Measurements from ENCODE around the gene KIAA0825. TPM values are rescaled to one million over a fixed set of nuclear protein-coding genes. Genes with fewer than 3 reads are reported as not detected.

The KIAA0825 gene
- total and polyA plus RNA-seq, 2 experiments from 2014 or later = 1.7 to 1.8 TPM

DNA sequence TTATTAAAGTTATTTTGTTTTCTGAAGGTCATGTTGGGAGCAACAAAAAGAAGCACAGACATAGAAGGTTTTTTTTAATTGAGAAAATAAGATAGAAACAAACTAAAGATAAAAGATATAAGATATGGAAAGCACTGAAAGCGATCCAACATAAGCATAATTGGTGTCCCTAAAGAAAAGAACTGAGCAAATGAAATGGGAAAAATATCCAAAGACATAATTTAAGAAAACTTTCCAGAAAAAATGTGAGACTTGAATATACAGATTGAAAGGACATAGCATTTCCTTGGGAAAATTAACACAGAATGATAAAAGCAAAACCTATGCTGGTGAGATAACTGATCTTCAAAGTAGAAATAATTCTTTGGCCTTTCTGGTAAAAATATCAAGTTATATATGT lies 289.3 kb downstream of the KIAA0825 start:
- Histone ChIP-seq H3F3A (replicated peaks; ENCODE audit: low read depth) (0 out of 2 replicates have a peak, but pooled peaks cover 6% of the 10 kb centered on the region), H3K27me3 (ENCODE audit: insufficient read depth) (no peaks in the 10 kb centered on the region), H3K4me1 (ENCODE audit: insufficient read depth) (no peaks in the 10 kb centered on the region; the same call in 1 of the 2 replicates), H3K4me3 (no peak overlapping the region), H2AFZ (no peak overlapping the region), H3K27ac (ENCODE audit: low read depth) (no peak overlapping the region), H4K20me1 (replicated peaks; ENCODE audit: insufficient read depth) (peaks cover 9% of the 10 kb centered on the region; the same call in 1 of the 2 replicates), H3K4me2 (no peak overlapping the region), H3K36me3 (ENCODE audit: insufficient read depth) (peaks cover 22% of the 10 kb centered on the region), H3K79me2 (replicated peaks; ENCODE audit: insufficient read depth) (peaks cover 100% of the 10 kb centered on the region), H3K9me2 (ENCODE audit: insufficient read depth) (no peaks in the 10 kb centered on the region)
- peaks cover 51% of the 10 kb centered on the region for H3K36me3 Mint-ChIP-seq (ENCODE audit: low read depth)
- no peak overlapping the region for H3K4me3 Mint-ChIP-seq
- H3K9me3 Mint-ChIP-seq = peaks cover 46% of the 10 kb centered on the region
- peaks cover 8% of the 10 kb centered on the region; the same call in 2 of the 3 replicates for H3K4me1 Mint-ChIP-seq
- H3K27ac Mint-ChIP-seq = no peak overlapping the region
- H3K27me3 Mint-ChIP-seq (ENCODE audit: insufficient read depth, low read depth, poor library complexity) = peaks cover 6% of the 10 kb centered on the region
- DNase-seq (ENCODE audit: low spot score) (peak; percentile 55), ATAC-seq (no peak)
- TF ChIP-seq ZNF114 (CRISPR knock-in tag; IDR thresholded peaks at IDR 0.05) (no peak), JUNB (IDR thresholded peaks at IDR 0.05; ENCODE audit: unreplicated experiment) (no peak)

DNA sequence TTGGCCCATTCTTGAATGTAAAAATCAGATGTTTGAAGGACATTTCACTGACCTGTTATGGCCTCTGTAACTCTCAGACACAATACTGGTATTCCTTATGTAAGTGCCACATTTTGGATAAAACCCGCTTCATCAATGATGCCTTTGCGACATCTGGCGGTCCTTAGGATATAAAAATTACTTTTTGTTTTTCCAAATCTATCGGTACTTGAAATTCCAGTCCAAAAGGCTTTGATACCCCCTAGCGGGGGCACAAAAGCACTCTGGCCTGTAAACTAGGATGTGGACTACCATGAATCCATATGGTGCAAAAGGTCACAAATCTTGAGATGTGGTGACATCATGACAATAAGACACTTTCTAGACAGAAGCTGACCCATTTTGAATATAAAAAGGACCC lies 291.8 kb downstream of the KIAA0825 start:
- Histone ChIP-seq H3K4me1 (ENCODE audit: insufficient read depth) (no peaks in the 10 kb centered on the region; the same call in 1 of the 2 replicates), H3K27ac (ENCODE audit: low read depth) (no peak overlapping the region), H2AFZ (no peak overlapping the region), H3K4me3 (no peak overlapping the region), H4K20me1 (replicated peaks; ENCODE audit: insufficient read depth) (peaks cover 9% of the 10 kb centered on the region; the same call in 1 of the 2 replicates), H3K36me3 (ENCODE audit: insufficient read depth) (peaks cover 17% of the 10 kb centered on the region), H3K9me2 (ENCODE audit: insufficient read depth) (no peaks in the 10 kb centered on the region), H3K27me3 (ENCODE audit: insufficient read depth) (no peaks in the 10 kb centered on the region), H3F3A (replicated peaks; ENCODE audit: low read depth) (no peaks in the 10 kb centered on the region), H3K4me2 (no peak overlapping the region), H3K79me2 (replicated peaks; ENCODE audit: insufficient read depth) (peaks cover 98% of the 10 kb centered on the region)
- DNase-seq (ENCODE audit: low spot score) (no peak), ATAC-seq (no peak; the same call in 2 of the 3 replicates)
- H3K4me3 Mint-ChIP-seq = no peak overlapping the region
- peaks cover 6% of the 10 kb centered on the region for H3K27me3 Mint-ChIP-seq (ENCODE audit: insufficient read depth, low read depth, poor library complexity)
- no peak overlapping the region for H3K27ac Mint-ChIP-seq
- TF ChIP-seq CREB1 (CRISPR knock-in tag; IDR thresholded peaks at IDR 0.05; ENCODE audit: low read depth) (no peak), EZH2phosphoT487 (IDR thresholded peaks at IDR 0.05; ENCODE audit: unreplicated experiment) (no peak)
- TF ChIP-seq, protein P1, sequence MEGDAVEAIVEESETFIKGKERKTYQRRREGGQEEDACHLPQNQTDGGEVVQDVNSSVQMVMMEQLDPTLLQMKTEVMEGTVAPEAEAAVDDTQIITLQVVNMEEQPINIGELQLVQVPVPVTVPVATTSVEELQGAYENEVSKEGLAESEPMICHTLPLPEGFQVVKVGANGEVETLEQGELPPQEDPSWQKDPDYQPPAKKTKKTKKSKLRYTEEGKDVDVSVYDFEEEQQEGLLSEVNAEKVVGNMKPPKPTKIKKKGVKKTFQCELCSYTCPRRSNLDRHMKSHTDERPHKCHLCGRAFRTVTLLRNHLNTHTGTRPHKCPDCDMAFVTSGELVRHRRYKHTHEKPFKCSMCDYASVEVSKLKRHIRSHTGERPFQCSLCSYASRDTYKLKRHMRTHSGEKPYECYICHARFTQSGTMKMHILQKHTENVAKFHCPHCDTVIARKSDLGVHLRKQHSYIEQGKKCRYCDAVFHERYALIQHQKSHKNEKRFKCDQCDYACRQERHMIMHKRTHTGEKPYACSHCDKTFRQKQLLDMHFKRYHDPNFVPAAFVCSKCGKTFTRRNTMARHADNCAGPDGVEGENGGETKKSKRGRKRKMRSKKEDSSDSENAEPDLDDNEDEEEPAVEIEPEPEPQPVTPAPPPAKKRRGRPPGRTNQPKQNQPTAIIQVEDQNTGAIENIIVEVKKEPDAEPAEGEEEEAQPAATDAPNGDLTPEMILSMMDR (conservative IDR thresholded peaks at IDR 0.05; ENCODE audit: low read depth in 2 of 2) = peak; percentile 20 to 40
- TF ChIP-seq, protein P2, sequence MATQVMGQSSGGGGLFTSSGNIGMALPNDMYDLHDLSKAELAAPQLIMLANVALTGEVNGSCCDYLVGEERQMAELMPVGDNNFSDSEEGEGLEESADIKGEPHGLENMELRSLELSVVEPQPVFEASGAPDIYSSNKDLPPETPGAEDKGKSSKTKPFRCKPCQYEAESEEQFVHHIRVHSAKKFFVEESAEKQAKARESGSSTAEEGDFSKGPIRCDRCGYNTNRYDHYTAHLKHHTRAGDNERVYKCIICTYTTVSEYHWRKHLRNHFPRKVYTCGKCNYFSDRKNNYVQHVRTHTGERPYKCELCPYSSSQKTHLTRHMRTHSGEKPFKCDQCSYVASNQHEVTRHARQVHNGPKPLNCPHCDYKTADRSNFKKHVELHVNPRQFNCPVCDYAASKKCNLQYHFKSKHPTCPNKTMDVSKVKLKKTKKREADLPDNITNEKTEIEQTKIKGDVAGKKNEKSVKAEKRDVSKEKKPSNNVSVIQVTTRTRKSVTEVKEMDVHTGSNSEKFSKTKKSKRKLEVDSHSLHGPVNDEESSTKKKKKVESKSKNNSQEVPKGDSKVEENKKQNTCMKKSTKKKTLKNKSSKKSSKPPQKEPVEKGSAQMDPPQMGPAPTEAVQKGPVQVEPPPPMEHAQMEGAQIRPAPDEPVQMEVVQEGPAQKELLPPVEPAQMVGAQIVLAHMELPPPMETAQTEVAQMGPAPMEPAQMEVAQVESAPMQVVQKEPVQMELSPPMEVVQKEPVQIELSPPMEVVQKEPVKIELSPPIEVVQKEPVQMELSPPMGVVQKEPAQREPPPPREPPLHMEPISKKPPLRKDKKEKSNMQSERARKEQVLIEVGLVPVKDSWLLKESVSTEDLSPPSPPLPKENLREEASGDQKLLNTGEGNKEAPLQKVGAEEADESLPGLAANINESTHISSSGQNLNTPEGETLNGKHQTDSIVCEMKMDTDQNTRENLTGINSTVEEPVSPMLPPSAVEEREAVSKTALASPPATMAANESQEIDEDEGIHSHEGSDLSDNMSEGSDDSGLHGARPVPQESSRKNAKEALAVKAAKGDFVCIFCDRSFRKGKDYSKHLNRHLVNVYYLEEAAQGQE (IDR thresholded peaks at IDR 0.05; ENCODE audit: unreplicated experiment) = no peak
- H3K36me3 Mint-ChIP-seq (ENCODE audit: low read depth) = peaks cover 29% of the 10 kb centered on the region
- H3K4me1 Mint-ChIP-seq = peaks cover 10% of the 10 kb centered on the region; the same call in 2 of the 3 replicates
- peaks cover 26% of the 10 kb centered on the region for H3K9me3 Mint-ChIP-seq

Data from GM23338 (cell line).